Endodermal cell (in vitro differentiated cells): ENCODE data around the gene CACNA1S. TPM values are rescaled to one million over a fixed set of nuclear protein-coding genes. Genes with fewer than 3 reads are reported as not detected.

Source experiments
- DNase-seq: peaks from one replicate; pipeline ENCODE4 v3.0.0-alpha.2; 2017
- H3K27ac ChIP-seq: 2 replicates; pipeline ENCODE4 v1.5.1; 2013; ENCODE audit warnings: mild to moderate bottlenecking, low read depth, low read length, moderate library complexity
- H3K27me3 ChIP-seq: 2 replicates; pipeline ENCODE4 v1.6.1; 2013; ENCODE audit warnings: mild to moderate bottlenecking, low read length, moderate library complexity; ENCODE audit not compliant: insufficient read depth, control insufficient read depth, poor library complexity, severe bottlenecking
- H3K36me3 ChIP-seq: 2 replicates; pipeline ENCODE4 v1.7.0; 2013; ENCODE audit warnings: mild to moderate bottlenecking, low read length, moderate library complexity; ENCODE audit not compliant: control insufficient read depth, insufficient read depth
- H3K4me1 ChIP-seq: one replicate; pipeline ENCODE4 v1.7.0; 2013; ENCODE audit warnings: low read length; ENCODE audit not compliant: control insufficient read depth, insufficient read depth
- H3K4me3 ChIP-seq: 2 replicates; pipeline ENCODE4 v1.5.1; 2013; ENCODE audit warnings: mild to moderate bottlenecking, low read length, moderate library complexity
- H3K9ac ChIP-seq: 2 replicates; pipeline ENCODE4 v1.6.1; 2013; ENCODE audit warnings: mild to moderate bottlenecking, low read length, moderate library complexity; ENCODE audit not compliant: poor library complexity, severe bottlenecking; ENCODE audit errors: extremely low read depth
- H3K9me3 ChIP-seq: 2 replicates; pipeline ENCODE4 v1.6.1; 2013; ENCODE audit warnings: mild to moderate bottlenecking, low read length, moderate library complexity; ENCODE audit not compliant: control insufficient read depth
- H3K27ac Mint-ChIP-seq: 2 replicates; pipeline ENCODE4 v1.8.0; 2020; ENCODE audit warnings: mixed read lengths
- H3K27me3 Mint-ChIP-seq: 2 replicates; pipeline ENCODE4 v1.8.0; 2021; ENCODE audit warnings: mild to moderate bottlenecking, mixed read lengths; ENCODE audit not compliant: insufficient read depth
- H3K36me3 Mint-ChIP-seq: 2 replicates; pipeline ENCODE4 v1.8.0; 2020; ENCODE audit warnings: low read depth, mixed read lengths
- H3K4me1 Mint-ChIP-seq: 2 replicates; pipeline ENCODE4 v1.8.0; 2020; ENCODE audit warnings: mixed read lengths
- H3K4me3 Mint-ChIP-seq: 2 replicates; pipeline ENCODE4 v1.8.0; 2020; ENCODE audit warnings: mild to moderate bottlenecking, moderate library complexity, mixed read lengths
- H3K9me3 Mint-ChIP-seq: 2 replicates; pipeline ENCODE4 v1.8.0; 2020; ENCODE audit warnings: mild to moderate bottlenecking, mixed read lengths
- WGBS, 2 experiments: methylation state at CpG; one replicate each; pipeline versions ENCODE4 v1.1.5 to v1.1.7; 2013; ENCODE audit warnings: missing lambda C conversion rate in 2 of 2, mixed read lengths in 1 of 2; ENCODE audit not compliant: insufficient coverage in 1 of 2, insufficient read length in 1 of 2; 5-methylcytosine and 5-hydroxymethylcytosine counted together
- total RNA-seq, 2 donors: library from RNA; stranded (reverse); fragmentation: NEBNext Ultra II Directional in 1 of 2; extraction: Animal tissue kit (Norgen Biotek cat#: 25700) in 1 of 2; gene quantifications; 2 replicates in 1 of 2; 3 replicates in 1 of 2; pipeline ENCODE4 v1.2.1, GENCODE V29; 2021
- TF ChIP-seq, protein P1 (sequence below): fragments of 200-600 bp; sonication (generic); conservative IDR thresholded peaks from 2 replicates; pipeline ENCODE4 v1.5.0; 2021; ENCODE audit warnings: antibody characterized with exemption, mild to moderate bottlenecking

The CACNA1S gene
- total RNA-seq, 2 donors from 2014 or later: 0.11 to 0.13 TPM

DNA sequence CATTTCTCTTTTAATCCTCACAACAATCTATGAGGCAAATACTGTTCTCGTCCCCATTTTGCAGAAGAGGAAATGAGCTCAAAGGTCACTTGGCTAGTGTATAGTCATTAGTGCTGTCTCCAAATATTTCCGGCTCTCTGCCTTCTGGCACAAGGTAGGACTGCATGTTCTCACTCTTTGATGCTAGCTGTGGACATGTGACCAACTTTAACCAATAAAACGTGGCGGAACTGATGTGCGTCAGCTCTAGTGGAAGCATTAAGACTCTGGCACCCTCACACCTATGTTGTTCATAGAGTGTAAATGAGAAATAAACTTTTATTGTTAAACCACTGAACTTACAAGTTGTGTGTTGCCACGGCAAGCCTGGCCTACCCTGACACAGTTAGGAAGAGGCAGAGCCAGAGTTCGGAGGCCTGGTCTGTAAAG lies 83.8 kb downstream of the CACNA1S start:
- H3K4me3 ChIP-seq: no peak overlapping the region
- Mint-ChIP-seq H3K4me3 (no peak overlapping the region), H3K9me3 (no peaks in the 10 kb centered on the region), H3K36me3 (no peaks in the 10 kb centered on the region), H3K4me1 (peaks cover 12% of the 10 kb centered on the region), H3K27ac (no peak overlapping the region), H3K27me3 (peaks cover 13% of the 10 kb centered on the region)
- H3K27ac ChIP-seq: no peak overlapping the region
- H3K4me1 ChIP-seq: no peaks in the 10 kb centered on the region
- no peaks in the 10 kb centered on the region for H3K27me3 ChIP-seq
- H3K9ac ChIP-seq: no peak overlapping the region
- H3K9me3 ChIP-seq: no peaks in the 10 kb centered on the region
- TF ChIP-seq, protein P1, sequence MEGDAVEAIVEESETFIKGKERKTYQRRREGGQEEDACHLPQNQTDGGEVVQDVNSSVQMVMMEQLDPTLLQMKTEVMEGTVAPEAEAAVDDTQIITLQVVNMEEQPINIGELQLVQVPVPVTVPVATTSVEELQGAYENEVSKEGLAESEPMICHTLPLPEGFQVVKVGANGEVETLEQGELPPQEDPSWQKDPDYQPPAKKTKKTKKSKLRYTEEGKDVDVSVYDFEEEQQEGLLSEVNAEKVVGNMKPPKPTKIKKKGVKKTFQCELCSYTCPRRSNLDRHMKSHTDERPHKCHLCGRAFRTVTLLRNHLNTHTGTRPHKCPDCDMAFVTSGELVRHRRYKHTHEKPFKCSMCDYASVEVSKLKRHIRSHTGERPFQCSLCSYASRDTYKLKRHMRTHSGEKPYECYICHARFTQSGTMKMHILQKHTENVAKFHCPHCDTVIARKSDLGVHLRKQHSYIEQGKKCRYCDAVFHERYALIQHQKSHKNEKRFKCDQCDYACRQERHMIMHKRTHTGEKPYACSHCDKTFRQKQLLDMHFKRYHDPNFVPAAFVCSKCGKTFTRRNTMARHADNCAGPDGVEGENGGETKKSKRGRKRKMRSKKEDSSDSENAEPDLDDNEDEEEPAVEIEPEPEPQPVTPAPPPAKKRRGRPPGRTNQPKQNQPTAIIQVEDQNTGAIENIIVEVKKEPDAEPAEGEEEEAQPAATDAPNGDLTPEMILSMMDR: no peak
- WGBS, 2 experiments: 95% methylated on average over 4 to 7 of the region's 7 CpGs
- H3K36me3 ChIP-seq: no peaks in the 10 kb centered on the region
- no peak for DNase-seq

DNA sequence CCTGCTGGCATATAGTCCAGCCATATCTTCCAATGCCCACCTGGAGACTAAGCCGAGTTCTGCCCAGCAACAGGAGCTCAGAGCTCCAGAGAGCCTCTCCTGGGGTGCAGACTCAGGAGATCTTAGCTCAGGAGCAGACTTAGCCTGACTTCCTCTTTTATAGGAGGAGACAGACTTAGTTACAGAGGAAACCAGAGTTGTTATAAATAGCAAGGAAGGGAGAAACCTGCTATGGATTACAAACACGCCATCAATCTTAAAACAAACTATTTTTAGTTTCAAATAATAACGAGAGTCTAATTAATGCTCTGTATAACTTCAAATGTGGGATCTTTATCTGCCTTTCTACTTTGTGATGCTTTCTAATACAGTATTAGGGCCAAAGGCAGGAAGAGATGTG lies 85.4 kb downstream of the CACNA1S start:
- Histone ChIP-seq H3K4me3 (no peak overlapping the region), H3K27ac (no peak overlapping the region), H3K9me3 (no peaks in the 10 kb centered on the region), H3K4me1 (no peaks in the 10 kb centered on the region), H3K36me3 (no peaks in the 10 kb centered on the region), H3K27me3 (peaks cover 13% of the 10 kb centered on the region), H3K9ac (no peak overlapping the region)
- Mint-ChIP-seq H3K4me3 (no peak overlapping the region), H3K36me3 (no peaks in the 10 kb centered on the region), H3K27me3 (peaks cover 24% of the 10 kb centered on the region), H3K27ac (no peak overlapping the region), H3K4me1 (peaks cover 20% of the 10 kb centered on the region), H3K9me3 (no peaks in the 10 kb centered on the region)
- TF ChIP-seq, protein P1: no peak
- DNase-seq: no peak
- WGBS, 2 experiments: 95% methylated on average over 3 of the region's 3 CpGs; no CpG with 5 or more reads in 1 of the 2 experiments

DNA sequence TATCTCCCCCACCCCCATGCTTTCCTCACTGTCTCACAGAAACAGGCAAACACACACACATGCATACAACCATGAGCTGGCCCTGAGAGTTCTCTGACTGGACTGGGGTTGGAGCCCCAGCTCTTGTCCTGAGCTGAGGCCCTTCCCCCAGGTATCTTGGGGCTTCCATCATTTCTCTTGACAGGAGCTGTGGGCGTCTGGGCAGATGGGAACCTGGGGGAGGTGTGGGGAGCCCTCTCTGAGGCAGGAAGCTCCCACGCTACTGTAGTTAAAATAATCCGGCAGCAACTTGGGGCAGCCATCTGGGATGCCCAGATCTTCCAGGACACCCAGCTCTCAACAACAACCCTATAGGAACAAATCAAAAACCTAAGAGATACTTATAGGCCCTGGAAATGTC lies 86.0 kb downstream of the CACNA1S start:
- Mint-ChIP-seq H3K27ac (no peak overlapping the region), H3K27me3 (peaks cover 27% of the 10 kb centered on the region), H3K9me3 (no peaks in the 10 kb centered on the region), H3K4me1 (peaks cover 25% of the 10 kb centered on the region), H3K4me3 (no peak overlapping the region), H3K36me3 (no peaks in the 10 kb centered on the region)
- DNase-seq: no peak
- Histone ChIP-seq H3K9me3 (no peaks in the 10 kb centered on the region), H3K27ac (no peak overlapping the region), H3K4me3 (no peak overlapping the region), H3K4me1 (peaks cover 5% of the 10 kb centered on the region), H3K9ac (no peak overlapping the region), H3K36me3 (no peaks in the 10 kb centered on the region), H3K27me3 (peaks cover 15% of the 10 kb centered on the region)
- TF ChIP-seq, protein P1: no peak
- 95% methylated on average over 3 of the region's 3 CpGs; no CpG with 5 or more reads in 1 of the 2 experiments for WGBS, 2 experiments
